BJ (cell line): ENCODE data around the gene CRISP2. TPM values are rescaled to one million over a fixed set of nuclear protein-coding genes. Genes with fewer than 3 reads are reported as not detected.

Experiments used
- CTCF ChIA-PET: fragments of 350-600 bp; formaldehyde crosslinking; extraction: SDS; loops from one replicate; lab custom pipeline; 2021; ENCODE audit warnings: antibody characterized with exemption, inconsistent platforms; lab: Yijun Ruan, JAX
- POLR2A ChIA-PET: fragments of 300-600 bp; sonication (Branson Sonifier 250); formaldehyde crosslinking; extraction: SDS; loops from one replicate; lab custom pipeline; 2021; ENCODE audit warnings: antibody characterized with exemption; lab: Charles Lee
- DNase-seq: peaks from one replicate; pipeline ENCODE4 v3.0.0-alpha.2; 2011; ENCODE audit warnings: low read depth
- H3K27me3 ChIP-seq: 2 replicates; pipeline ENCODE4 v1.6.0; 2011; ENCODE audit warnings: low read length; ENCODE audit not compliant: control insufficient read depth, insufficient read depth
- H3K36me3 ChIP-seq: 2 replicates; pipeline ENCODE4 v1.5.1; 2011; ENCODE audit warnings: low read length; ENCODE audit not compliant: control insufficient read depth, insufficient read depth
- H3K4me3 ChIP-seq: 2 replicates; pipeline ENCODE4 v1.5.1; 2011; ENCODE audit warnings: low read depth, mild to moderate bottlenecking, control low read depth, low read length
- polyA plus RNA-seq: library from polyadenylated mRNA; depleted of rRNA; stranded (reverse); fragments of >200 nt; gene quantifications from 2 replicates; pipeline ENCODE4 v1.2.3, GENCODE V29; 2011; rRNA removed
- TF ChIP-seq, protein P1 (sequence below): IDR thresholded peaks from 2 replicates; pipeline ENCODE4 v1.5.1; 2011; ENCODE audit warnings: low read depth, mild to moderate bottlenecking, control low read depth, inconsistent platforms, low read length, moderate library complexity; ENCODE audit not compliant: insufficient read depth

CRISP2 gene
- polyA plus RNA-seq, 1 experiment, result not detected

GRCh38 chr6:49645139-49645538, 68.2 kb downstream of the CRISP2 start:
- no peaks in the 10 kb centered on the region for H3K36me3 ChIP-seq
- ChIA-PET POLR2A (no interaction called here), CTCF (no interaction called here)
- H3K4me3 ChIP-seq, result no peak overlapping the region
- DNase-seq, result no peak
- TF ChIP-seq, protein P1, sequence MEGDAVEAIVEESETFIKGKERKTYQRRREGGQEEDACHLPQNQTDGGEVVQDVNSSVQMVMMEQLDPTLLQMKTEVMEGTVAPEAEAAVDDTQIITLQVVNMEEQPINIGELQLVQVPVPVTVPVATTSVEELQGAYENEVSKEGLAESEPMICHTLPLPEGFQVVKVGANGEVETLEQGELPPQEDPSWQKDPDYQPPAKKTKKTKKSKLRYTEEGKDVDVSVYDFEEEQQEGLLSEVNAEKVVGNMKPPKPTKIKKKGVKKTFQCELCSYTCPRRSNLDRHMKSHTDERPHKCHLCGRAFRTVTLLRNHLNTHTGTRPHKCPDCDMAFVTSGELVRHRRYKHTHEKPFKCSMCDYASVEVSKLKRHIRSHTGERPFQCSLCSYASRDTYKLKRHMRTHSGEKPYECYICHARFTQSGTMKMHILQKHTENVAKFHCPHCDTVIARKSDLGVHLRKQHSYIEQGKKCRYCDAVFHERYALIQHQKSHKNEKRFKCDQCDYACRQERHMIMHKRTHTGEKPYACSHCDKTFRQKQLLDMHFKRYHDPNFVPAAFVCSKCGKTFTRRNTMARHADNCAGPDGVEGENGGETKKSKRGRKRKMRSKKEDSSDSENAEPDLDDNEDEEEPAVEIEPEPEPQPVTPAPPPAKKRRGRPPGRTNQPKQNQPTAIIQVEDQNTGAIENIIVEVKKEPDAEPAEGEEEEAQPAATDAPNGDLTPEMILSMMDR, result no peak
- H3K27me3 ChIP-seq, result no peaks in the 10 kb centered on the region

Other genes starting within 250 kb of the CRISP2 start
- not detected in 2 replicates for gene GLYATL3, start 213.6 kb downstream of the CRISP2 start, polyA plus RNA-seq
- gene C6orf141, start 162.9 kb downstream of the CRISP2 start, polyA plus RNA-seq, result 0.22 and 0.32 TPM in 2 replicates
- gene RHAG, start 76.7 kb downstream of the CRISP2 start, polyA plus RNA-seq, result not detected in 2 replicates
- not detected in 2 replicates for gene CRISP3, start 30.8 kb upstream of the CRISP2 start, polyA plus RNA-seq
- gene PGK2, start 73.7 kb upstream of the CRISP2 start, polyA plus RNA-seq, result not detected in 2 replicates
- not detected in 2 replicates for gene CRISP1, start 153.0 kb upstream of the CRISP2 start, polyA plus RNA-seq